HepG2 (cell line): ENCODE measurements around the gene PBX2. TPM values are rescaled to one million over a fixed set of nuclear protein-coding genes. Genes with fewer than 3 reads are reported as not detected.

ENCODE experiments used
- ATAC-seq: fragments of 200-7000 bp; cut with Tn5 transposase; 3 replicates; pipeline ENCODE4 v1.9.1; 2020; ENCODE audit warnings: mild to moderate bottlenecking, moderate library complexity
- BruUV-seq: library from RNA; stranded (reverse); fragments of 400-500 nt; replicated peaks from 2 replicates; lab custom pipeline; 2021; lab: Mats Ljungman, UMichigan
- CTCF ChIA-PET: fragments of 300-600 bp; formaldehyde crosslinking; extraction: SDS; loops from one replicate; lab custom pipeline; 2021; ENCODE audit warnings: low total read pairs, inconsistent platforms, low intra/inter-chr PET ratio; lab: Yijun Ruan, JAX
- POLR2A ChIA-PET: fragments of 350-600 bp; sonication (Branson Sonifier 250); formaldehyde crosslinking; loops from one replicate; lab custom pipeline; 2020; ENCODE audit warnings: antibody characterized with exemption, inconsistent platforms; lab: Yijun Ruan, JAX
- DNase-seq: peaks from one replicate; pipeline ENCODE4 v3.0.0-alpha.2; 2015; ENCODE audit warnings: low spot score
- FAIRE-seq: peaks from 3 replicates; lab custom pipeline; 2011; peaks lifted over from hg19 to GRCh38; lab: Jason Lieb, UNC
- H2AFZ ChIP-seq: one replicate; pipeline ENCODE4 v1.6.1; 2011; ENCODE audit warnings: low read length, inconsistent platforms
- H3K27ac ChIP-seq: fragments of 300-600 bp; 3 replicates; pipeline ENCODE4 v1.8.0; 2011; ENCODE audit warnings: mixed run types, mild to moderate bottlenecking, mixed read lengths, low read length, inconsistent platforms; ENCODE audit not compliant: insufficient read depth; ENCODE audit errors: extremely low read length
- H3K27me3 ChIP-seq, 2 experiments: fragments of 200-600 bp in 1 of 2; 2 replicates in 1 of 2; 3 replicates in 1 of 2; pipeline versions ENCODE4 v1.6.0 to v1.8.0; 2011; ENCODE audit warnings: low read length in 2 of 2, mild to moderate bottlenecking in 2 of 2, moderate library complexity in 2 of 2, inconsistent platforms in 1 of 2; ENCODE audit not compliant: insufficient read depth in 2 of 2, control insufficient read depth in 1 of 2
- H3K36me3 ChIP-seq, 2 experiments: fragments of 200-600 bp in 1 of 2; replicated peaks in 1 of 2; 2 replicates in 1 of 2; 3 replicates in 1 of 2; pipeline versions ENCODE4 v1.5.1 to v1.8.0; 2011; ENCODE audit warnings: low read length in 2 of 2, inconsistent platforms in 1 of 2; ENCODE audit not compliant: insufficient read depth in 2 of 2, control insufficient read depth in 1 of 2
- H3K4me1 ChIP-seq: 2 replicates; pipeline ENCODE4 v1.5.1; 2012; ENCODE audit warnings: low read length, inconsistent platforms; ENCODE audit not compliant: insufficient read depth
- H3K4me2 ChIP-seq: 2 replicates; pipeline ENCODE4 v1.6.0; 2011; ENCODE audit warnings: low read depth, low read length, inconsistent platforms
- H3K4me3 ChIP-seq, 3 experiments: fragments of 200-600 bp in 1 of 3; sonication (generic), shearing (Covaris generic) in 1 of 3; replicated peaks in 1 of 3; 2 replicates each; pipeline ENCODE4 v1.5.1; 2011 to 2016; ENCODE audit warnings: low read length in 3 of 3, inconsistent platforms in 2 of 3, low read depth in 2 of 3, mild to moderate bottlenecking in 2 of 3, control low read depth in 1 of 3, mixed read lengths in 1 of 3; ENCODE audit not compliant: insufficient read depth in 1 of 3
- H3K79me2 ChIP-seq: one replicate; pipeline ENCODE4 v1.6.1; 2011; ENCODE audit warnings: low read length, inconsistent platforms; ENCODE audit not compliant: insufficient read depth
- H3K9ac ChIP-seq: 2 replicates; pipeline ENCODE4 v1.6.0; 2011; ENCODE audit warnings: mild to moderate bottlenecking, low read depth, low read length, inconsistent platforms; ENCODE audit not compliant: insufficient read depth
- H3K9me3 ChIP-seq: 2 replicates; pipeline ENCODE4 v1.5.1; 2012; ENCODE audit warnings: mild to moderate bottlenecking, low read length
- H4K20me1 ChIP-seq: 2 replicates; pipeline ENCODE4 v1.6.0; 2011; ENCODE audit warnings: inconsistent platforms, mild to moderate bottlenecking, low read length, moderate library complexity; ENCODE audit not compliant: insufficient read depth
- ARNTL ChIP-seq: sonication (generic); formaldehyde crosslinking; IDR thresholded peaks from 2 replicates; pipeline ENCODE4 v1.4.0; 2020; ENCODE audit warnings: mild to moderate bottlenecking, missing genetic modification reagents
- DNMT1 ChIP-seq: sonication (generic); formaldehyde crosslinking; IDR thresholded peaks from 2 replicates; pipeline ENCODE4 v1.5.1; 2020; ENCODE audit warnings: mild to moderate bottlenecking, missing genetic modification reagents
- FOXC1 ChIP-seq: sonication (generic); formaldehyde crosslinking; IDR thresholded peaks from 2 replicates; pipeline ENCODE4 v1.8.0; 2022; ENCODE audit warnings: mild to moderate bottlenecking, missing genetic modification reagents, borderline replicate concordance
- HMG20A ChIP-seq: IDR thresholded peaks from 2 replicates; pipeline ENCODE4 v1.6.1; 2016; ENCODE audit warnings: borderline replicate concordance
- MAF1 ChIP-seq: sonication (generic); formaldehyde crosslinking; IDR thresholded peaks from 2 replicates; pipeline ENCODE4 v1.5.0; 2020; ENCODE audit warnings: missing genetic modification reagents, borderline replicate concordance
- NCOA2 ChIP-seq: sonication (generic); formaldehyde crosslinking; IDR thresholded peaks from 2 replicates; pipeline ENCODE4 v1.8.0; 2022; ENCODE audit warnings: inconsistent platforms
- PBX2 ChIP-seq: IDR thresholded peaks from 2 replicates; pipeline ENCODE4 v1.6.1; 2016; ENCODE audit warnings: control low read depth
- SAP130 ChIP-seq: IDR thresholded peaks from 2 replicates; pipeline ENCODE4 v1.6.1; 2016; ENCODE audit warnings: low read depth
- STAG1 ChIP-seq: sonication (generic); formaldehyde crosslinking; IDR thresholded peaks from 2 replicates; pipeline ENCODE4 v1.4.0; 2020; ENCODE audit warnings: missing genetic modification reagents
- XBP1 ChIP-seq: sonication (generic); formaldehyde crosslinking; IDR thresholded peaks from 2 replicates; pipeline ENCODE4 v1.5.0; 2020; ENCODE audit warnings: missing genetic modification reagents
- WGBS: methylation state at CpG from one replicate; pipeline ENCODE4 v1.1.6; 2017; ENCODE audit warnings: low lambda C conversion rate; 5-methylcytosine and 5-hydroxymethylcytosine counted together
- in situ Hi-C: cut with HindIII; loops from 2 replicates; pipeline ENCODE4 v1.10.0; 2017; ENCODE audit warnings: low pct_unique_long_range_greater_than_20kb; ENCODE audit not compliant: extremely low pct_ligation_motif_present
- intact Hi-C: fragments of 100-400 bp; cut with micrococcal nuclease; formaldehyde crosslinking; loops from one replicate; pipeline ENCODE4 v1.10.0; 2022; ENCODE audit not compliant: unreplicated experiment
- polyA plus RNA-seq, 8 experiments: library from polyadenylated mRNA; depleted of rRNA in 3 of 8; stranded (reverse) in 7 of 8; unstranded in 1 of 8; fragments of >200 nt; fragmentation: Illumina TruSeq in 4 of 8; extraction: Trizol in 4 of 8; gene quantifications; 2 replicates each; pipeline versions ENCODE4 v1.2.1 to v1.2.3, GENCODE V29; 2011 to 2016; ENCODE audit warnings: low read depth in 4 of 8, missing spikeins in 1 of 8, mixed read lengths in 1 of 8; ENCODE audit not compliant: insufficient read depth in 1 of 8
- total RNA-seq, 5 experiments: library from RNA; depleted of rRNA; stranded (reverse); fragments of >200 nt; fragmentation: Illumina TruSeq; extraction: Trizol; gene quantifications; 2 replicates each; pipeline ENCODE4 v1.2.3, GENCODE V29; 2016; ENCODE audit warnings: low read depth in 1 of 5
- TF ChIP-seq, protein P1 (sequence below): sonication (generic); formaldehyde crosslinking; IDR thresholded peaks from 2 replicates; pipeline ENCODE4 v1.4.0; 2020; ENCODE audit warnings: missing genetic modification reagents
- TF ChIP-seq, protein P2 (sequence below): sonication (generic); formaldehyde crosslinking; IDR thresholded peaks from 2 replicates; pipeline ENCODE4 v1.5.1; 2020; ENCODE audit warnings: missing genetic modification reagents, mild to moderate bottlenecking, borderline replicate concordance
- TF ChIP-seq, protein P3 (sequence below): sonication (generic); formaldehyde crosslinking; IDR thresholded peaks from 2 replicates; pipeline ENCODE4 v1.5.0; 2020; ENCODE audit warnings: mild to moderate bottlenecking, missing genetic modification reagents, moderate library complexity

Gene PBX2
- total and polyA plus RNA-seq, 2 of the 13 experiments (the other 11 are each of a cell fraction or from before 2014, with no cell fraction given) = 42.3 to 77.8 TPM

DNA sequence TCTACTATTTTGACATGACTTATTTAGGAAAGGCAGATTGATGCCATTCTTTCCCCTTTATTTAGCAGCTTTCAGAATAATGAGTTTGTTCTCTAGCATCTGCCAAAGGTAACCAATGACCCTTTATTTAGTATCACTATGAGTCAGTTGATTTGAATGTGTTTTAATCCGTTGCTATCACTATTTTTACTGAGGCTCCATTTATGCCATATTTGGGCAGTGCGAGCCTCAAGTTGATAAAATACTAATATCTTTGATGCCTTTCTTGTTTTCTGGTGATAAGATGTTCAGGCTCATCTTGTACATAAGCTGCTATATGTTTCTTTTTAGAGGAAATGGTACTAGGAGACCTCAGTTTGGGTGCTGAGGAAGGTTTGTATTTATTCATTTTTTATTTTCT, 49.5 kb upstream of the PBX2 start:
- no TSS peak for BruUV-seq
- 19% methylated on average over 2 of the region's 2 CpGs for WGBS
- in situ Hi-C loops = no loop called here

GRCh38 chr6:32234934-32235333, 44.9 kb upstream of the PBX2 start:
- DNase-seq = no peak
- CTCF ChIA-PET = no interaction called here
- no peak overlapping the region for H2AFZ ChIP-seq
- no peak for FAIRE-seq
- H4K20me1 ChIP-seq = no peaks in the 10 kb centered on the region
- no peaks in the 10 kb centered on the region for H3K79me2 ChIP-seq
- ATAC-seq = peak; percentile 27; the same call in 1 of the 3 replicates
- H3K36me3 ChIP-seq = no peaks in the 10 kb centered on the region
- in situ Hi-C loops = no loop called here
- 40% methylated on average over 4 of the region's 4 CpGs for WGBS
- no TSS peak for BruUV-seq
- no peak overlapping the region for H3K27ac ChIP-seq
- H3K4me2 ChIP-seq = no peak overlapping the region
- POLR2A ChIA-PET = no interaction called here
- no peaks in the 10 kb centered on the region for H3K4me1 ChIP-seq
- no peaks in the 10 kb centered on the region for H3K9me3 ChIP-seq
- no peak overlapping the region for H3K4me3 ChIP-seq
- intact Hi-C loops = loop anchor here (5.0 kb wide), 1 partner anchor 38 kb away; no protein-coding TSS in a partner anchor
- peaks cover 0 to 3% of the 10 kb centered on the region in 2 experiments; a peak in 1 of 5 replicates for H3K27me3 ChIP-seq
- H3K9ac ChIP-seq = no peak overlapping the region
- peak; percentile 40 for TF ChIP-seq STAG1 (CRISPR knock-in tag)
- no peak for TF ChIP-seq HMG20A (CRISPR knock-in tag)
- TF ChIP-seq PBX2 (CRISPR knock-in tag) = no peak
- TF ChIP-seq, protein P1, sequence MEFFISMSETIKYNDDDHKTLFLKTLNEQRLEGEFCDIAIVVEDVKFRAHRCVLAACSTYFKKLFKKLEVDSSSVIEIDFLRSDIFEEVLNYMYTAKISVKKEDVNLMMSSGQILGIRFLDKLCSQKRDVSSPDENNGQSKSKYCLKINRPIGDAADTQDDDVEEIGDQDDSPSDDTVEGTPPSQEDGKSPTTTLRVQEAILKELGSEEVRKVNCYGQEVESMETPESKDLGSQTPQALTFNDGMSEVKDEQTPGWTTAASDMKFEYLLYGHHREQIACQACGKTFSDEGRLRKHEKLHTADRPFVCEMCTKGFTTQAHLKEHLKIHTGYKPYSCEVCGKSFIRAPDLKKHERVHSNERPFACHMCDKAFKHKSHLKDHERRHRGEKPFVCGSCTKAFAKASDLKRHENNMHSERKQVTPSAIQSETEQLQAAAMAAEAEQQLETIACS (CRISPR knock-in tag) = 0 out of 2 replicates have a peak, but pooled peaks have one; percentile 8
- no peak for TF ChIP-seq NCOA2
- TF ChIP-seq ARNTL (CRISPR knock-in tag) = no peak
- TF ChIP-seq, protein P2, sequence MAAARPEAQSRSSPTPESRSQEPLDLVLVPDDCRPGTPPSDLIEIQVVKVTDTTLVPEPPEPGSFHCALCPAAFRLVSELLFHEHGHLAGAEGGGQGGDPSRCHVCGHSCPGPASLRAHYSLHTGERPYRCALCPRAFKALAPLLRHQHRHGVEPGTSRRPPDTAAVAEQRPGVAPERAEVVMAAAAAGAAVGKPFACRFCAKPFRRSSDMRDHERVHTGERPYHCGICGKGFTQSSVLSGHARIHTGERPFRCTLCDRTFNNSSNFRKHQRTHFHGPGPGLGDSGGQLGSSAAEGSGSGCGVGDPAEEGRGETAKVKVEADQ (CRISPR knock-in tag) = no peak
- TF ChIP-seq SAP130 (CRISPR knock-in tag) = no peak
- no peak for TF ChIP-seq DNMT1 (CRISPR knock-in tag)
- TF ChIP-seq, protein P3, sequence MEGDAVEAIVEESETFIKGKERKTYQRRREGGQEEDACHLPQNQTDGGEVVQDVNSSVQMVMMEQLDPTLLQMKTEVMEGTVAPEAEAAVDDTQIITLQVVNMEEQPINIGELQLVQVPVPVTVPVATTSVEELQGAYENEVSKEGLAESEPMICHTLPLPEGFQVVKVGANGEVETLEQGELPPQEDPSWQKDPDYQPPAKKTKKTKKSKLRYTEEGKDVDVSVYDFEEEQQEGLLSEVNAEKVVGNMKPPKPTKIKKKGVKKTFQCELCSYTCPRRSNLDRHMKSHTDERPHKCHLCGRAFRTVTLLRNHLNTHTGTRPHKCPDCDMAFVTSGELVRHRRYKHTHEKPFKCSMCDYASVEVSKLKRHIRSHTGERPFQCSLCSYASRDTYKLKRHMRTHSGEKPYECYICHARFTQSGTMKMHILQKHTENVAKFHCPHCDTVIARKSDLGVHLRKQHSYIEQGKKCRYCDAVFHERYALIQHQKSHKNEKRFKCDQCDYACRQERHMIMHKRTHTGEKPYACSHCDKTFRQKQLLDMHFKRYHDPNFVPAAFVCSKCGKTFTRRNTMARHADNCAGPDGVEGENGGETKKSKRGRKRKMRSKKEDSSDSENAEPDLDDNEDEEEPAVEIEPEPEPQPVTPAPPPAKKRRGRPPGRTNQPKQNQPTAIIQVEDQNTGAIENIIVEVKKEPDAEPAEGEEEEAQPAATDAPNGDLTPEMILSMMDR (CRISPR knock-in tag) = peak; percentile 48

More for the DNA sequence above, 49.5 kb upstream of the PBX2 start:
- H4K20me1 ChIP-seq = no peaks in the 10 kb centered on the region
- ChIA-PET CTCF (no interaction called here), POLR2A (no interaction called here)
- H3K4me1 ChIP-seq = no peaks in the 10 kb centered on the region
- intact Hi-C loops = no loop called here
- no peaks in the 10 kb centered on the region for H3K79me2 ChIP-seq
- H3K4me3 ChIP-seq = no peak overlapping the region
- no peak overlapping the region for H3K27ac ChIP-seq
- H3K9ac ChIP-seq = no peak overlapping the region
- FAIRE-seq (no peak), DNase-seq (no peak), ATAC-seq (no peak)
- H3K36me3 ChIP-seq = no peaks in the 10 kb centered on the region
- H3K27me3 ChIP-seq = peaks cover 0 to 23% of the 10 kb centered on the region in 2 experiments; a peak in 3 of 5 replicates
- no peak overlapping the region for H2AFZ ChIP-seq
- no peaks in the 10 kb centered on the region for H3K9me3 ChIP-seq
- H3K4me2 ChIP-seq = no peak overlapping the region
- TF ChIP-seq MAF1 (CRISPR knock-in tag) = no peak
- TF ChIP-seq FOXC1 (CRISPR knock-in tag) = no peak
- no peak for TF ChIP-seq XBP1
